ENCODE results near the gene CNOT4. TPM values are rescaled to one million over a fixed set of nuclear protein-coding genes. Genes with fewer than 3 reads are reported as not detected.

CNOT4 gene
- total RNA-seq, 2 experiments from 2014 or later = 17.7 to 22.6 TPM

GRCh38 chr7:135537905-135538304 lies 28.0 kb upstream of the CNOT4 start:
- no peak overlapping the region for H3K4me3 Mint-ChIP-seq
- H3K9me3 Mint-ChIP-seq (ENCODE audit: low read depth) = no peaks in the 10 kb centered on the region
- intact Hi-C loops (cut with DNase I, micrococcal nuclease) = no loop called here
- ChIA-PET CTCF (no interaction called here), POLR2A (no interaction called here)
- peaks cover 13% of the 10 kb centered on the region for H3K27me3 Mint-ChIP-seq
- no peak for DNase-seq
- no peaks in the 10 kb centered on the region for H3K36me3 Mint-ChIP-seq (ENCODE audit: low read depth)
- no peak for ATAC-seq
- H3K4me1 Mint-ChIP-seq = no peaks in the 10 kb centered on the region
- H3K27ac Mint-ChIP-seq = no peak overlapping the region

- intact Hi-C loops (cut with DNase I, micrococcal nuclease) = no loop called here
- no peaks in the 10 kb centered on the region for H3K9me3 Mint-ChIP-seq (ENCODE audit: low read depth)
- H3K4me3 Mint-ChIP-seq = no peak overlapping the region
- ATAC-seq (no peak), DNase-seq (no peak)
- H3K4me1 Mint-ChIP-seq = no peaks in the 10 kb centered on the region
- no peaks in the 10 kb centered on the region for H3K36me3 Mint-ChIP-seq (ENCODE audit: low read depth)
- peaks cover 13% of the 10 kb centered on the region for H3K27me3 Mint-ChIP-seq
- POLR2A ChIA-PET = no interaction called here
- CTCF ChIA-PET = no interaction called here
- H3K27ac Mint-ChIP-seq = no peak overlapping the region
Observed at GRCh38 chr7:135537453-135537852, 27.6 kb upstream of the CNOT4 start.

GRCh38 chr7:135536150-135536549 lies 26.2 kb upstream of the CNOT4 start:
- ChIA-PET POLR2A (no interaction called here), CTCF (no interaction called here)
- H3K9me3 Mint-ChIP-seq (ENCODE audit: low read depth) = no peaks in the 10 kb centered on the region
- ATAC-seq (no peak), DNase-seq (no peak)
- H3K36me3 Mint-ChIP-seq (ENCODE audit: low read depth) = no peaks in the 10 kb centered on the region
- no peaks in the 10 kb centered on the region for H3K4me1 Mint-ChIP-seq
- intact Hi-C loops (cut with DNase I, micrococcal nuclease) = no loop called here
- H3K27me3 Mint-ChIP-seq = peaks cover 13% of the 10 kb centered on the region
- H3K27ac Mint-ChIP-seq = no peak overlapping the region
- H3K4me3 Mint-ChIP-seq = no peak overlapping the region

GRCh38 chr7:135527025-135527424 lies 17.1 kb upstream of the CNOT4 start:
- intact Hi-C loops (cut with DNase I, micrococcal nuclease) = no loop called here
- H3K4me3 Mint-ChIP-seq = no peak overlapping the region
- H3K27ac Mint-ChIP-seq = no peak overlapping the region
- H3K9me3 Mint-ChIP-seq (ENCODE audit: low read depth) = no peaks in the 10 kb centered on the region
- POLR2A ChIA-PET = no interaction called here
- H3K36me3 Mint-ChIP-seq (ENCODE audit: low read depth) = no peaks in the 10 kb centered on the region
- ATAC-seq = no peak
- DNase-seq = no peak
- H3K4me1 Mint-ChIP-seq = no peaks in the 10 kb centered on the region
- H3K27me3 Mint-ChIP-seq = no peaks in the 10 kb centered on the region
- CTCF ChIA-PET = no interaction called here

- intact Hi-C loops (cut with DNase I, micrococcal nuclease) = no loop called here
- Mint-ChIP-seq H3K4me1 (no peaks in the 10 kb centered on the region), H3K4me3 (no peak overlapping the region), H3K36me3 (ENCODE audit: low read depth) (no peaks in the 10 kb centered on the region), H3K9me3 (ENCODE audit: low read depth) (no peaks in the 10 kb centered on the region), H3K27me3 (no peaks in the 10 kb centered on the region), H3K27ac (no peak overlapping the region)
- ChIA-PET POLR2A (no interaction called here), CTCF (interaction anchor here (0.7 to 0.9 kb wide), 2 partner anchors 16 to 374 kb away, joined by 3 read pairs; no protein-coding TSS in a partner anchor)
- ATAC-seq (no peak), DNase-seq (no peak)
Observed at GRCh38 chr7:135525426-135525825, 15.5 kb upstream of the CNOT4 start.

GRCh38 chr7:135523146-135523545 lies 13.2 kb upstream of the CNOT4 start:
- H3K36me3 Mint-ChIP-seq (ENCODE audit: low read depth) = no peaks in the 10 kb centered on the region
- POLR2A ChIA-PET = no interaction called here
- no peaks in the 10 kb centered on the region for H3K9me3 Mint-ChIP-seq (ENCODE audit: low read depth)
- no peaks in the 10 kb centered on the region for H3K27me3 Mint-ChIP-seq
- DNase-seq = no peak
- CTCF ChIA-PET = interaction anchor here (0.8 kb wide), 1 partner anchor 107 kb away, joined by 3 read pairs; no protein-coding TSS in a partner anchor
- ATAC-seq = no peak
- H3K27ac Mint-ChIP-seq = no peak overlapping the region
- no peaks in the 10 kb centered on the region for H3K4me1 Mint-ChIP-seq
- no peak overlapping the region for H3K4me3 Mint-ChIP-seq
- intact Hi-C loops (cut with DNase I, micrococcal nuclease) = no loop called here

GRCh38 chr7:135522509-135522908 lies 12.6 kb upstream of the CNOT4 start:
- CTCF ChIA-PET = no interaction called here
- H3K9me3 Mint-ChIP-seq (ENCODE audit: low read depth) = no peaks in the 10 kb centered on the region
- no peaks in the 10 kb centered on the region for H3K36me3 Mint-ChIP-seq (ENCODE audit: low read depth)
- no peak for DNase-seq
- H3K4me3 Mint-ChIP-seq = no peak overlapping the region
- H3K4me1 Mint-ChIP-seq = no peaks in the 10 kb centered on the region
- POLR2A ChIA-PET = no interaction called here
- no peak overlapping the region for H3K27ac Mint-ChIP-seq
- no peak for ATAC-seq
- intact Hi-C loops (cut with DNase I, micrococcal nuclease) = no loop called here
- no peaks in the 10 kb centered on the region for H3K27me3 Mint-ChIP-seq

- ChIA-PET POLR2A (interaction anchor here (0.6 kb wide), 1 partner anchor 334 kb away, joined by 3 read pairs; no protein-coding TSS in a partner anchor), CTCF (interaction anchor here (0.6 to 0.8 kb wide), 2 partner anchors 171 to 374 kb away, joined by 3 read pairs; no protein-coding TSS in a partner anchor)
- Mint-ChIP-seq H3K4me1 (no peaks in the 10 kb centered on the region), H3K27ac (no peak overlapping the region), H3K9me3 (ENCODE audit: low read depth) (no peaks in the 10 kb centered on the region), H3K27me3 (no peaks in the 10 kb centered on the region), H3K4me3 (no peak overlapping the region), H3K36me3 (ENCODE audit: low read depth) (no peaks in the 10 kb centered on the region)
- DNase-seq = no peak
- no peak for ATAC-seq
- intact Hi-C loops (cut with DNase I, micrococcal nuclease) = no loop called here
Observed at GRCh38 chr7:135519871-135520270, 10.0 kb upstream of the CNOT4 start.

- H3K27me3 Mint-ChIP-seq = no peaks in the 10 kb centered on the region
- H3K4me3 Mint-ChIP-seq = no peak overlapping the region
- no peaks in the 10 kb centered on the region for H3K36me3 Mint-ChIP-seq (ENCODE audit: low read depth)
- CTCF ChIA-PET = interaction anchor here (0.6 to 0.8 kb wide), 2 partner anchors 171 to 373 kb away, joined by 3 read pairs; no protein-coding TSS in a partner anchor
- POLR2A ChIA-PET = no interaction called here
- no peaks in the 10 kb centered on the region for H3K4me1 Mint-ChIP-seq
- ATAC-seq (no peak), DNase-seq (no peak)
- H3K27ac Mint-ChIP-seq = no peak overlapping the region
- intact Hi-C loops (cut with DNase I, micrococcal nuclease) = no loop called here
- H3K9me3 Mint-ChIP-seq (ENCODE audit: low read depth) = no peaks in the 10 kb centered on the region
Observed at GRCh38 chr7:135519233-135519688, 9.4 kb upstream of the CNOT4 start.

- Mint-ChIP-seq H3K27me3 (no peaks in the 10 kb centered on the region), H3K9me3 (ENCODE audit: low read depth) (no peaks in the 10 kb centered on the region), H3K36me3 (ENCODE audit: low read depth) (no peaks in the 10 kb centered on the region), H3K4me3 (no peak overlapping the region), H3K4me1 (no peaks in the 10 kb centered on the region), H3K27ac (no peak overlapping the region)
- intact Hi-C loops (cut with DNase I, micrococcal nuclease) = no loop called here
- ChIA-PET CTCF (no interaction called here), POLR2A (no interaction called here)
- ATAC-seq = no peak
- DNase-seq = no peak
Observed at GRCh38 chr7:135518748-135519147, 8.8 kb upstream of the CNOT4 start.

GRCh38 chr7:135517060-135517459 lies 7.2 kb upstream of the CNOT4 start:
- ChIA-PET POLR2A (no interaction called here), CTCF (interaction anchor here (0.9 kb wide), 1 partner anchor 11 kb away, joined by 4 read pairs; no protein-coding TSS in a partner anchor)
- Mint-ChIP-seq H3K4me3 (no peak overlapping the region), H3K4me1 (no peaks in the 10 kb centered on the region), H3K36me3 (ENCODE audit: low read depth) (no peaks in the 10 kb centered on the region), H3K27me3 (no peaks in the 10 kb centered on the region), H3K9me3 (ENCODE audit: low read depth) (no peaks in the 10 kb centered on the region), H3K27ac (no peak overlapping the region)
- ATAC-seq (no peak), DNase-seq (no peak)
- intact Hi-C loops (cut with DNase I, micrococcal nuclease) = no loop called here

- DNase-seq (no peak), ATAC-seq (no peak)
- H3K4me3 Mint-ChIP-seq = no peak overlapping the region
- H3K27me3 Mint-ChIP-seq = no peaks in the 10 kb centered on the region
- intact Hi-C loops (cut with DNase I, micrococcal nuclease) = loop anchor here in 1 of 2 experiments (5.0 kb wide), 1 partner anchor 462 kb away; the partner anchor contains the start of gene MTPN
- no peaks in the 10 kb centered on the region for H3K36me3 Mint-ChIP-seq (ENCODE audit: low read depth)
- no peak overlapping the region for H3K27ac Mint-ChIP-seq
- ChIA-PET POLR2A (no interaction called here), CTCF (no interaction called here)
- no peaks in the 10 kb centered on the region for H3K4me1 Mint-ChIP-seq
- H3K9me3 Mint-ChIP-seq (ENCODE audit: low read depth) = no peaks in the 10 kb centered on the region
Observed at GRCh38 chr7:135514856-135515255, 5.0 kb upstream of the CNOT4 start.
